H1 (cell line): ENCODE measurements around the gene SPATA33. TPM values are rescaled to one million over a fixed set of nuclear protein-coding genes. Genes with fewer than 3 reads are reported as not detected.

Source experiments
- EP300 ChIP-seq, 2 experiments: IDR thresholded peaks; 1 replicate in 1 of 2; 2 replicates in 1 of 2; pipeline ENCODE4 v1.6.1; 2011 to 2012; ENCODE audit warnings: low read depth in 2 of 2, low read length in 2 of 2, mild to moderate bottlenecking in 2 of 2, borderline replicate concordance in 1 of 2, inconsistent platforms in 1 of 2, moderate library complexity in 1 of 2
- GABPA ChIP-seq: IDR thresholded peaks from 2 replicates; pipeline ENCODE4 v1.6.1; 2011; ENCODE audit warnings: mild to moderate bottlenecking, low read length, moderate library complexity, borderline replicate concordance; ENCODE audit not compliant: insufficient read depth
- HDAC2 ChIP-seq, 2 experiments: fragments of 300-600 bp in 1 of 2; sonication (generic) in 1 of 2; IDR thresholded peaks; 2 replicates each; pipeline ENCODE4 v1.6.1; 2011 to 2012; ENCODE audit warnings: low read depth in 2 of 2, low read length in 2 of 2, mild to moderate bottlenecking in 2 of 2, moderate library complexity in 2 of 2, borderline replicate concordance in 1 of 2, inconsistent platforms in 1 of 2
- SP1 ChIP-seq: IDR thresholded peaks from 2 replicates; pipeline ENCODE4 v1.6.1; 2011; ENCODE audit warnings: low read depth, low read length
- YY1 ChIP-seq: IDR thresholded peaks from 2 replicates; pipeline ENCODE4 v1.6.1; 2011; ENCODE audit warnings: low read depth, mild to moderate bottlenecking, low read length
- polyA plus RNA-seq, 7 experiments: library from polyadenylated mRNA; depleted of rRNA in 3 of 7; stranded (reverse) in 5 of 7; unstranded in 2 of 7; fragments of >200 nt in 5 of 7; fragments of 200-250 nt in 2 of 7; gene quantifications; 1 replicate in 5 of 7; 2 replicates in 1 of 7; 4 replicates in 1 of 7; pipeline versions ENCODE4 v1.2.1 to v1.2.3, GENCODE V29; 2011 to 2013; ENCODE audit warnings: missing spikeins in 2 of 7, mixed read lengths in 2 of 7
- total RNA-seq: library from RNA; stranded (reverse); fragmentation: NEBNext Ultra II Directional; extraction: Animal tissue kit (Norgen Biotek cat#: 25700); gene quantifications from 2 replicates; pipeline ENCODE4 v1.2.1, GENCODE V29; 2021

Gene SPATA33
- total and polyA plus RNA-seq, 2 of the 8 experiments (the other 6 are each of a cell fraction or from before 2014, with no cell fraction given): 5.4 to 16.9 TPM

- TF ChIP-seq HDAC2 (IDR thresholded peaks at IDR 0.05; ENCODE audit: borderline replicate concordance in 1 of 2, low read depth in 2 of 2, low read length in 2 of 2): no peak
- no peak for TF ChIP-seq SP1
- TF ChIP-seq YY1: no peak
- no peak for TF ChIP-seq EP300 (IDR thresholded peaks at IDR 0.05; ENCODE audit: borderline replicate concordance in 1 of 2, low read depth in 2 of 2, low read length in 2 of 2)
- no peak for TF ChIP-seq GABPA
These were observed 39.3 kb upstream of the SPATA33 start (continued) for GRCh38 chr16:89618109-89618998.
